A549 (cell line): ENCODE results near the gene SKP1. TPM values are rescaled to one million over a fixed set of nuclear protein-coding genes. Genes with fewer than 3 reads are reported as not detected.
A peak's percentile ranks its signal among the peaks of the same experiment; 100 is the strongest.

Experiments
- ATAC-seq, 2 experiments: fragments of 200-7000 bp in 1 of 2; fragments of >200 bp in 1 of 2; cut with Nextera tagmentation in 1 of 2; cut with Tn5 transposase in 1 of 2; 3 replicates each; pipeline versions ENCODE4 v1.8.0 to v1.9.1; 2018 to 2020; ENCODE audit warnings: mild to moderate bottlenecking in 1 of 2, moderate library complexity in 1 of 2
- CTCF ChIA-PET: fragments of 300-600 bp; sonication (Branson Sonifier 250); formaldehyde crosslinking; extraction: SDS; loops from one replicate; lab custom pipeline; 2021; ENCODE audit warnings: antibody characterized with exemption, inconsistent platforms; lab: Yijun Ruan, JAX
- POLR2A ChIA-PET: fragments of 350-600 bp; formaldehyde crosslinking; extraction: SDS; loops from one replicate; lab custom pipeline; 2021; ENCODE audit warnings: antibody characterized with exemption, inconsistent platforms; lab: Yijun Ruan, JAX
- DNase-seq, 2 experiments: peaks; one replicate each; pipeline versions ENCODE4 v3.0.0 to v3.0.0-alpha.2; 2011 to 2016; ENCODE audit warnings: low read depth in 1 of 2, low spot score in 1 of 2
- FAIRE-seq: peaks from 2 replicates; lab custom pipeline; 2011; peaks lifted over from hg19 to GRCh38; lab: Jason Lieb, UNC
- H3K27ac ChIP-seq, 2 experiments: fragments of >200 bp; sonication (Bioruptor Twin); formaldehyde crosslinking; 3 replicates each; pipeline ENCODE4 v1.5.1; 2016 to 2017
- H3K4me1 ChIP-seq: fragments of >200 bp; sonication (Bioruptor Twin); formaldehyde crosslinking; 3 replicates; pipeline ENCODE4 v1.6.1; 2016
- H3K4me2 ChIP-seq: fragments of >200 bp; sonication (Bioruptor Twin); formaldehyde crosslinking; 3 replicates; pipeline ENCODE4 v1.6.1; 2016
- H3K4me3 ChIP-seq: fragments of >200 bp; sonication (Bioruptor Twin); formaldehyde crosslinking; 3 replicates; pipeline ENCODE4 v1.5.1; 2016
- H3K9me3 ChIP-seq: fragments of >200 bp; sonication (Bioruptor Twin); formaldehyde crosslinking; 3 replicates; pipeline ENCODE4 v1.6.1; 2016
- CEBPB ChIP-seq, 2 experiments: fragments of >200 bp in 1 of 2; sonication (Bioruptor Twin) in 1 of 2; formaldehyde crosslinking in 1 of 2; IDR thresholded peaks; 2 replicates each; pipeline ENCODE4 v1.6.1; 2012 to 2016
- CHD4 ChIP-seq: fragments of 200-600 bp; sonication (generic); IDR thresholded peaks from 2 replicates; pipeline ENCODE4 v1.6.1; 2016; ENCODE audit warnings: antibody characterized with exemption, mild to moderate bottlenecking, borderline replicate concordance
- EHF ChIP-seq: fragments of 250-450 bp; sonication (Bioruptor Pico); IDR thresholded peaks from 2 replicates; pipeline ENCODE4 v1.5.0; 2020; ENCODE audit warnings: mild to moderate bottlenecking
- EHMT2 ChIP-seq: fragments of 200-600 bp; sonication (generic); IDR thresholded peaks from 2 replicates; pipeline ENCODE4 v1.6.1; 2016; ENCODE audit warnings: antibody characterized with exemption, low read depth, mild to moderate bottlenecking, moderate library complexity
- GATA3 ChIP-seq: IDR thresholded peaks from 2 replicates; pipeline ENCODE4 v1.6.1; 2012; ENCODE audit warnings: borderline replicate concordance
- HDAC2 ChIP-seq: fragments of 200-600 bp; sonication (generic); IDR thresholded peaks from 2 replicates; pipeline ENCODE4 v1.6.1; 2016
- HES2 ChIP-seq: fragments of >200 bp; sonication (Bioruptor Twin); formaldehyde crosslinking; IDR thresholded peaks from 2 replicates; pipeline ENCODE4 v1.6.1; 2016
- HEYL ChIP-seq: fragments of 250-450 bp; sonication (Bioruptor Pico); IDR thresholded peaks from 2 replicates; pipeline ENCODE4 v1.8.0; 2021; ENCODE audit warnings: mild to moderate bottlenecking, moderate library complexity
- HMGXB4 ChIP-seq: fragments of 250-450 bp; sonication (Bioruptor Pico); IDR thresholded peaks from 2 replicates; pipeline ENCODE4 v1.5.0; 2021; ENCODE audit warnings: mild to moderate bottlenecking, moderate library complexity, borderline replicate concordance
- KDM5A ChIP-seq: fragments of 200-600 bp; sonication (generic); IDR thresholded peaks from 2 replicates; pipeline ENCODE4 v1.6.1; 2016; ENCODE audit warnings: antibody characterized with exemption, mild to moderate bottlenecking
- MAFK ChIP-seq: fragments of 450-650 bp; IDR thresholded peaks from 2 replicates; pipeline ENCODE4 v1.6.1; 2014; ENCODE audit not compliant: partially characterized antibody
- NFE2L2 ChIP-seq: fragments of 150-350 bp; conservative IDR thresholded peaks from 2 replicates; pipeline ENCODE4 v1.6.1; 2014; ENCODE audit warnings: low read length
- NR3C1 ChIP-seq: fragments of >200 bp; sonication (Bioruptor Twin); formaldehyde crosslinking; IDR thresholded peaks from 3 replicates; pipeline ENCODE4 v1.6.1; 2017
- POLR2A ChIP-seq: IDR thresholded peaks from 2 replicates; pipeline ENCODE4 v1.6.1; 2012; ENCODE audit warnings: mild to moderate bottlenecking, low read length
- RAD21 ChIP-seq, 2 experiments: fragments of >200 bp in 1 of 2; sonication (Bioruptor Twin) in 1 of 2; formaldehyde crosslinking in 1 of 2; IDR thresholded peaks in 1 of 2; conservative IDR thresholded peaks in 1 of 2; 2 replicates in 1 of 2; 3 replicates in 1 of 2; pipeline ENCODE4 v1.6.1; 2012 to 2018; ENCODE audit warnings: inconsistent platforms in 1 of 2
- RARB ChIP-seq: fragments of 250-450 bp; sonication (Bioruptor Pico); IDR thresholded peaks from 2 replicates; pipeline ENCODE4 v1.8.0; 2021; ENCODE audit warnings: mild to moderate bottlenecking, moderate library complexity
- RCOR1 ChIP-seq: fragments of 150-350 bp; IDR thresholded peaks from 2 replicates; pipeline ENCODE4 v1.6.1; 2014; ENCODE audit warnings: antibody characterized with exemption, low read length, low read depth
- RNF2 ChIP-seq: fragments of 200-600 bp; sonication (generic); IDR thresholded peaks from 2 replicates; pipeline ENCODE4 v1.6.1; 2016; ENCODE audit warnings: low read depth, mild to moderate bottlenecking, antibody characterized with exemption, moderate library complexity, borderline replicate concordance
- ZSCAN20 ChIP-seq: fragments of 250-450 bp; sonication (Bioruptor Pico); IDR thresholded peaks from 2 replicates; pipeline ENCODE4 v1.8.0; 2022; ENCODE audit warnings: mild to moderate bottlenecking, moderate library complexity
- WGBS: methylation state at CpG from one replicate; pipeline ENCODE4 v1.1.6; 2017; ENCODE audit errors: missing lambda C conversion rate; 5-methylcytosine and 5-hydroxymethylcytosine counted together
- polyA plus RNA-seq, 4 experiments: library from polyadenylated mRNA; depleted of rRNA in 3 of 4; stranded (reverse); fragments of >200 nt; fragmentation: RNase III in 1 of 4; extraction: RNeasy Plus Mini Kit Qiagen cat#74134 plus additional on column Dnase treatment in 1 of 4; gene quantifications; 2 replicates in 3 of 4; 3 replicates in 1 of 4; pipeline ENCODE4 v1.2.3, GENCODE V29; 2011 to 2017

SKP1 gene
- polyA plus RNA-seq, 2 of the 4 experiments (the other 2 are of a cell fraction): 776 to 870 TPM

GRCh38 chr5:134132372-134133187 is 44.2 kb downstream of the SKP1 start:
- H3K4me1 ChIP-seq: no peaks in the 10 kb centered on the region
- no peaks in the 10 kb centered on the region for H3K9me3 ChIP-seq
- TF ChIP-seq HDAC2 (no peak), MAFK (peak; percentile 42)
- TF ChIP-seq, all 56 proteins: peak for 1
- no peak overlapping the region for H3K4me3 ChIP-seq
- DNase-seq: no peak
- WGBS: 90% methylated on average over 15 of the region's 16 CpGs
- FAIRE-seq: no peak
- ATAC-seq: no peak
- ChIA-PET CTCF (interaction anchor here (1.3 to 22.6 kb wide), 5 partner anchors 11 to 113 kb away, joined by 3 to 546 read pairs (median 18); no protein-coding TSS in a partner anchor), POLR2A (no interaction called here)
- no peak overlapping the region for H3K4me2 ChIP-seq
- H3K27ac ChIP-seq: no peak overlapping the region

GRCh38 chr5:134131578-134132350 is 45.0 kb downstream of the SKP1 start:
- CTCF ChIA-PET: interaction anchor here (1.4 to 22.6 kb wide), 3 partner anchors 12 to 106 kb away, joined by 4 to 546 read pairs (median 263); no protein-coding TSS in a partner anchor
- 94% methylated on average over 6 of the region's 7 CpGs for WGBS
- TF ChIP-seq EHF (CRISPR knock-in tag) (no peak), RAD21 (conservative IDR thresholded peaks at IDR 0.05 in 1 of 2, IDR thresholded peaks at IDR 0.05 in 1 of 2) (no peak), GATA3 (no peak)
- no peak overlapping the region for H3K27ac ChIP-seq
- H3K4me1 ChIP-seq: no peaks in the 10 kb centered on the region
- no peak overlapping the region for H3K4me2 ChIP-seq
- no peak for ATAC-seq
- POLR2A ChIA-PET: no interaction called here
- no peak for DNase-seq
- no peaks in the 10 kb centered on the region for H3K9me3 ChIP-seq
- no peak overlapping the region for H3K4me3 ChIP-seq
- FAIRE-seq: no peak

- ChIA-PET POLR2A (no interaction called here), CTCF (interaction anchor here (1.4 to 22.6 kb wide), 3 partner anchors 12 to 105 kb away, joined by 4 to 546 read pairs (median 263); no protein-coding TSS in a partner anchor)
- Histone ChIP-seq H3K4me2 (no peak overlapping the region), H3K4me3 (no peak overlapping the region), H3K4me1 (peaks cover under 1% of the 10 kb centered on the region; the same call in 1 of the 3 replicates), H3K9me3 (no peaks in the 10 kb centered on the region), H3K27ac (no peak overlapping the region)
- TF ChIP-seq RAD21 (conservative IDR thresholded peaks at IDR 0.05 in 1 of 2, IDR thresholded peaks at IDR 0.05 in 1 of 2) (no peak), POLR2A (no peak), CEBPB (IDR thresholded peaks at IDR 0.05) (no peak), NFE2L2 (no peak), CHD4 (no peak), HEYL (CRISPR knock-in tag) (no peak), EHMT2 (no peak), RNF2 (no peak), RCOR1 (no peak), RARB (CRISPR knock-in tag) (no peak), ZSCAN20 (CRISPR knock-in tag) (no peak), KDM5A (no peak), HMGXB4 (CRISPR knock-in tag) (no peak), HES2 (no peak), NR3C1 (no peak)
- FAIRE-seq (no peak), ATAC-seq (no peak), DNase-seq (no peak)
- WGBS: 79% methylated on average over 3 of the region's 3 CpGs
These were observed 45.6 kb downstream of the SKP1 start for GRCh38 chr5:134131165-134131564.
